ENCODE data around the gene SMARCD3. TPM values are rescaled to one million over a fixed set of nuclear protein-coding genes. Genes with fewer than 3 reads are reported as not detected.

SMARCD3 gene
- 6.9 and 8.1 TPM in 2 replicates for total RNA-seq

GRCh38 chr7:151248346-151249033 lies at the start of gene SMARCD3:
Gene SMARCD3, minus strand, starts transcription at chr7:151248694. Its CDS starts 132 bp downstream, at chr7:151248562.
- no peak for DNase-seq (ENCODE audit: low read depth)
- peak within 1 kb of the TSS; percentile 78 for H3K4me3 ChIP-seq (ENCODE audit: low read depth, low read length)
- no peak for TF ChIP-seq CTCF (conservative IDR thresholded peaks at IDR 0.05; ENCODE audit: low read depth, low read length)

GRCh38 chr7:151296202-151296992 lies 47.9 kb upstream of the SMARCD3 start:
- no peak for TF ChIP-seq CTCF (conservative IDR thresholded peaks at IDR 0.05; ENCODE audit: low read depth, low read length)

GRCh38 chr7:151292850-151293249 lies 44.4 kb upstream of the SMARCD3 start:
- H3K4me3 ChIP-seq (ENCODE audit: low read depth, low read length), result no peak overlapping the region
- TF ChIP-seq CTCF (conservative IDR thresholded peaks at IDR 0.05; ENCODE audit: low read depth, low read length), result no peak
- no peak for DNase-seq (ENCODE audit: low read depth)

More at GRCh38 chr7:151296202-151296992, 47.9 kb upstream of the SMARCD3 start:
- H3K4me3 ChIP-seq (ENCODE audit: low read depth, low read length), result no peak overlapping the region
- no peak for DNase-seq (ENCODE audit: low read depth)

- H3K4me3 ChIP-seq (ENCODE audit: low read depth, low read length), result no peak overlapping the region
- DNase-seq (ENCODE audit: low read depth), result no peak
- no peak for TF ChIP-seq CTCF (conservative IDR thresholded peaks at IDR 0.05; ENCODE audit: low read depth, low read length)
These were observed 42.7 kb upstream of the SMARCD3 start for GRCh38 chr7:151291206-151291605.

GRCh38 chr7:151290355-151290760 lies 41.9 kb upstream of the SMARCD3 start:
- no peak overlapping the region for H3K4me3 ChIP-seq (ENCODE audit: low read depth, low read length)
- TF ChIP-seq CTCF (conservative IDR thresholded peaks at IDR 0.05; ENCODE audit: low read depth, low read length), result no peak
- no peak for DNase-seq (ENCODE audit: low read depth)

GRCh38 chr7:151289891-151290290 lies 41.4 kb upstream of the SMARCD3 start:
- DNase-seq (ENCODE audit: low read depth), result no peak
- no peak for TF ChIP-seq CTCF (conservative IDR thresholded peaks at IDR 0.05; ENCODE audit: low read depth, low read length)
- H3K4me3 ChIP-seq (ENCODE audit: low read depth, low read length), result no peak overlapping the region

Measured in epithelial cell of proximal tubule (primary cell).